Measurements from ENCODE around the gene ASB6.
"Not testable (repeated sequence)": the region's sequence is repeated elsewhere in the genome, so short reads cannot be mapped to it uniquely, and the experiment has no call there.

- not testable (repeated sequence) for TF ChIP-seq JUN (CRISPR knock-in tag; IDR thresholded peaks at IDR 0.05); MAX (IDR thresholded peaks at IDR 0.05); ZNF318 (CRISPR knock-in tag; IDR thresholded peaks at IDR 0.05); CTCF (CRISPR knock-in tag; IDR thresholded peaks at IDR 0.05)
These were observed 5.6 kb downstream of the ASB6 start for GRCh38 chr9:129636343-129636742.
